ENCODE results near the gene VSIG2.
A peak's percentile ranks its signal among the peaks of the same experiment; 100 is the strongest.

VSIG2 gene

DNA sequence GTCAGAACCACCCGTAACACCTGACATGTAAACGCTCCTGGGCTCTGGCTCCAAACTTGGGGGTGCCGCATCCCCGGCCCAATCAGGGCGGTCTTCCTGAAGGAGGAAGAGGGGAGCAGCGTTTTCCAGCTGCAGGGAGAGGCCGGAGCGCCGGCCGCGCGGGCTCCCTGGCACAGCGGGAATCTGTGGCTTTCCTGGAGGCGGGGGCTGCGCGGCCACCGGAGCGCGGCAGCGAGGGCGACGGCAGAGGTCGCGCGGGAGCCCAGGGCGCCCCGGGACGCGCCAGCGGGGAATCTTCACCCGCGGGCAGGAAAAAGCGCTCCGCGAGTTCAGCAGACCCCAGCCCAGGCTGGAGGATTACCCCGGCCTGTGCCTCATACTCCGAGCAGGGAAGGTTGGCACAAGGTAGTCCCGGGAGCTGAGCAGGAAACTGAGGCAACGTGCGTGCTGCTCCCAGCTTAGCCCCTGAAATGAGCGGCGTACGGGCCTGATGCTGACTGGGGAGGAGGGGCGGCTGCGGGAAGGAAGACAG, 10.6 kb upstream of the VSIG2 start:
- TF ChIP-seq NFIC (IDR thresholded peaks at IDR 0.05), result no peak
- peak; percentile 21; the same call in 1 of the 2 replicates for TF ChIP-seq ZBTB7A (IDR thresholded peaks at IDR 0.05; ENCODE audit: low read depth)
- no peak for TF ChIP-seq EGR1 (IDR thresholded peaks at IDR 0.05)
- TF ChIP-seq, protein P1, sequence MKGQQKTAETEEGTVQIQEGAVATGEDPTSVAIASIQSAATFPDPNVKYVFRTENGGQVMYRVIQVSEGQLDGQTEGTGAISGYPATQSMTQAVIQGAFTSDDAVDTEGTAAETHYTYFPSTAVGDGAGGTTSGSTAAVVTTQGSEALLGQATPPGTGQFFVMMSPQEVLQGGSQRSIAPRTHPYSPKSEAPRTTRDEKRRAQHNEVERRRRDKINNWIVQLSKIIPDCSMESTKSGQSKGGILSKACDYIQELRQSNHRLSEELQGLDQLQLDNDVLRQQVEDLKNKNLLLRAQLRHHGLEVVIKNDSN (IDR thresholded peaks at IDR 0.05), result no peak
- TF ChIP-seq, protein P2, sequence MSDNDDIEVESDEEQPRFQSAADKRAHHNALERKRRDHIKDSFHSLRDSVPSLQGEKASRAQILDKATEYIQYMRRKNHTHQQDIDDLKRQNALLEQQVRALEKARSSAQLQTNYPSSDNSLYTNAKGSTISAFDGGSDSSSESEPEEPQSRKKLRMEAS (IDR thresholded peaks at IDR 0.05), result 0 out of 2 replicates have a peak, but pooled peaks have one; percentile 2
- TF ChIP-seq TAF1 (IDR thresholded peaks at IDR 0.05; ENCODE audit: low read depth), result no peak
- no peak for TF ChIP-seq EP300 (IDR thresholded peaks at IDR 0.05; ENCODE audit: borderline replicate concordance)
- TF ChIP-seq CEBPB (IDR thresholded peaks at IDR 0.05), result no peak
- no peak for TF ChIP-seq TCF12 (IDR thresholded peaks at IDR 0.05; ENCODE audit: low read depth)

DNA sequence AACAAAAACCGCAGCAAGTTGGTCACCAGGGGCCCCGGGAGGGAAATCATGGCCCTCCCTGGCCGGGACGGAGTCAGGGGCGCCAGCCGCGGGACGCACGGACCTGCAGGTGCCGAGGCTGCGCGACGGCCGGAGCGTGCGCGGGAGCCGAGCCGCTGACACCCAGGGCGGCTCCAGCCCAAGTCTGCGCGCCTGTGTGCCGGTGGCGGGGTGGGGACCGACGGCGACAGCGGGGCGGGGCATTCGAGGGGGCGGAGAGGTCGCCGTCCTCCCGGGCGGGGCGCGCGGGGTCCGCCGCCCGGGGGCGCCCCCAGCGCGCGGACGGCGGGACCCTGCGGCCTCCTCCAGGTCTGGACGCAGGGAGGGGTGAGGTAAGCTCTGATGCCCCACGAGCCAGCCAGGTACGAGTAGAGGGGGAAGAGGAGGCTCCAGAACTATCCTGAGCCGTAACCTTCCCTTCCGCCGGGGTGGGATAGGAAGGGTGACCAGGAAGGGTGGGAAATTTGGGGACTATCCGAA, 10.1 kb upstream of the VSIG2 start, which contains the start of gene ESAM:
TSS of gene ESAM (minus strand) at position 186 of the 519 bp plus-strand sequence. CDS start at position 50, 136 bp downstream.
- TF ChIP-seq, protein P1 (IDR thresholded peaks at IDR 0.05), result no peak
- no peak for TF ChIP-seq CREB1 (IDR thresholded peaks at IDR 0.05; ENCODE audit: low read depth)
- TF ChIP-seq TCF12 (IDR thresholded peaks at IDR 0.05; ENCODE audit: low read depth), result no peak
- 0 out of 2 replicates have a peak, but pooled peaks have one; percentile 14 for TF ChIP-seq ZBTB7A (IDR thresholded peaks at IDR 0.05; ENCODE audit: low read depth)
- TF ChIP-seq, protein P2 (IDR thresholded peaks at IDR 0.05), result peak; percentile 71
- no peak for TF ChIP-seq YY1 (IDR thresholded peaks at IDR 0.05; ENCODE audit: low read depth)

DNA sequence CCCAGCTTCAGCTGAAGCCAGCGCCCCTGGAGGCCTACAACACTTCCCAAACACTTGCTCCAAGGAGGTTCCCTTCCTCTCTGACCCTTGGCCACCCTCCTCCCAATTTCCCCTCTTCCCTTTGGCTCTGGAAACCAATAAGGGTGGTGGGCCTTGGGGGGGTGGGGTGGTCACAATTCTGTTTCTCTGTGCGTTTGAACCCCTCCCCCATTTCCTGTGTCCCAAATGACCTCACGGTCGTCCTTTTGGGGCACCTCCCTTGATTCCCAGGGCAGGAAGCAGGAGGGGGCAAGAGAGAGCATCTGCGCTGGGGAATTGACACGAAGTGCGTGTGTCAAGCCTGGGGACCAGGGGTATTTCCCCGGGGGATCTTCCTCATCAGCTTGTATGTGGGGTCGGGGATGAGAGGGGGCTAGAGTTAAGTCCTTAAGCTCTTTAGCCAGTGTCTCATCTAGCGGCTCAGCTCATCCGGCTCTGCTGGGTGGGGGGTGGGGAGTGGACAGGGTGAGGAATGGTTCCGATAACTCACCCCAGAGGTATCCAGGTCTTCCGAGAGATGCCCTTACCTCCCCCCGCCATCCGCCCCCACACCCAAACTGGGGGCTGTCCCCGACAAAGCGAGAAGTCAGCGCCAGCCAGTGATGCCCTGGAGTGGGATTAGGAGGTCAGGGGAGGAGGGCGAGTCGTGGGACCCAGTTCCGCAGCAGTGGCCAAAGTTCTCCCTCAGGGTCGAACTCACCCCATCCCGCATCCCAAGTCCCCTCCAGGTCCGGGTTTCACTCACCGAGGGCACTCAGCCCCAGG, 9.4 kb upstream of the VSIG2 start:
- TF ChIP-seq NFIC (IDR thresholded peaks at IDR 0.05), result no peak
- TF ChIP-seq, protein P1 (IDR thresholded peaks at IDR 0.05), result no peak
- no peak for TF ChIP-seq CREB1 (IDR thresholded peaks at IDR 0.05; ENCODE audit: low read depth)
- no peak for TF ChIP-seq TCF12 (IDR thresholded peaks at IDR 0.05; ENCODE audit: low read depth)
- no peak for TF ChIP-seq YY1 (IDR thresholded peaks at IDR 0.05; ENCODE audit: low read depth)
- TF ChIP-seq ZBTB7A (IDR thresholded peaks at IDR 0.05; ENCODE audit: low read depth), result no peak
- TF ChIP-seq EGR1 (IDR thresholded peaks at IDR 0.05), result no peak
- TF ChIP-seq CEBPB (IDR thresholded peaks at IDR 0.05), result no peak

DNA sequence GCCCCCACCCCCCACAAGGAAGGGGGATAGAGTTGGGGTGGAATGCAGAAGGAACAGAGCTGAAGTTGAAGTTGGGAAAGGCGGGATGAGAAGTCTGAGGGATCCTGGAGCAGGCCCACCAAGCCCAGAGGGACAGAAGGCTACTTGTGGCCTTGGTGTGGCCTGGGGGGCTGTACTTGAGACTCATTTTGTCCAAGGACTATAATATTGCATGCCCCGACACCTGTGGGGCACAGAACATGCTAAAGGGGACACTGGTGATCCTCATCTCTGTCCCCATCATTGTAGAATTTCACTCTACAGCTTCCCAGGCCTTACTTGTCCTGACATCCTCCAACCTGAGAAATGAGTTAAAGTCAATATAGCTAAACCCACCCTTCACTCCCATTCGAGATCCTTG, 8.8 kb upstream of the VSIG2 start:
- no peak for TF ChIP-seq ZBTB7A (IDR thresholded peaks at IDR 0.05; ENCODE audit: low read depth)

DNA sequence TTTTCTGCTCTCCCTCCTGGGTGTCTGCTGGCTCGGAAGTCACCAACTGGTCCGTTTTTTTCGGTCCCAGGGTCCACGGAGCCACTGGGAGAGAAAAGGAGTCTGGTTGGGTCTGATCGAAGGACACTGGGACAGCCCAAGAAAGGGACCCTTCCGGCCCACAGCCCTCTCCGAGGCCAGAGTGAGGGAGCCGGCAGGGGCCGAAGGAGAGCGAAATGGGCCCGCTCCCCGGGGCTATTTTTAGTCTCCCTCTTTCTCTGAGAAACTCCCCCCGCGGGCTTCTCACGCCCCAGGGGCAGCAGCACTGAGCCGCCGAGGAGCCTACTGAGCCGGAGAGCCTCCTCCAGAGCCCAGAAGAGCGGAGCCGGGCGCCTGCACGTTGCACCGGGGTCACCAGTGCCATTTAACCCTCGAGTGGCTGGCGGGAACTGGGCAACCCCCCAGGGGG, 8.2 kb upstream of the VSIG2 start:
- TF ChIP-seq NFIC (IDR thresholded peaks at IDR 0.05), result no peak
- TF ChIP-seq, protein P1 (IDR thresholded peaks at IDR 0.05), result no peak
- no peak for TF ChIP-seq ZBTB7A (IDR thresholded peaks at IDR 0.05; ENCODE audit: low read depth)

DNA sequence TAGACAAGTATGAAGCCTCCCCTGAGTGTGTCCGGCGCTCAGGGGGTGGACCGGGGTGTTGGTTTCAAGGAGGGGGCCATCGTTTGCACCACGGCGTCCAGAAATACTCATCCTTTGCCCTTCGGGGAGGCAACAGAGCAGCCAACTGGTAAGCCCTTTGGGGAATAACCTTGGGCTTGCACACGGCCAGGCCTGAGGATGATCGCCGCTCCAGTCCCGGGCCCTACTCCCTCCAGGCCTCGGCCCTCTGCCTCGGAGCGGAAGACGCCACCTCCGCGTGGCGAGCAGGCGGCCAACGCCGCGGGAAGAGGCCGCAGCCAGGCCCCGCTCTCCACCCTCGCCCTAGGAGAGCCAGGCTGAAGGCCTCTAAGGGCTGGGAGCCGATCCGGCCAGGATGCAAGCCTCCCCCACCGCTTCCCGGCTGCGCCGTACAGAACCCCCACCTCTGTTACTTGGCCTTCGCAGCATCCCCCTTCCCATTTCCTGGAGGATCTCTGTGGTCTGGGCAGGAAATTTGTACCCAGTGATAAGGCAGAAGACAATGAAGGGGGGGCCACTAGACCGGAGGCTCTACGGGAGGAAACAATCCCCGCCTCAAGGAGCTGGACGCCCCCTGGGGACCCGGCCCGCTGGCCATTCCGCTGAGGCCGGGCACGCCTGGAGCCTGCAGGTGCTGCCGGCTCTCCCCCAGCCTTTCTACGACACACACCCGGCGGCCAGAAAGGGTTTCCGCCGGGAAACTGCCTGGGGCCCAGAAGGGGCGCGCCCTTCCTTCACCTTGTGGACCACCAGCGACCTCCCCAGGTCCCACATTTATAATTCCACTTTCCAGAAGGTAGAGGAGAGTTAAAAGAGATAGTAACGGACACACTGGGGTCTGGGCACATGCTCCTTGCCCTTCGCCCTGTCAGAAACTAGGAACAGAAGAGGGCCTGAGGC, 7.5 kb upstream of the VSIG2 start:
- TF ChIP-seq ZBTB7A (IDR thresholded peaks at IDR 0.05; ENCODE audit: low read depth) (no peak), RAD21 (IDR thresholded peaks at IDR 0.05; ENCODE audit: low read depth) (no peak), FOXM1 (IDR thresholded peaks at IDR 0.05; ENCODE audit: borderline replicate concordance, low read depth) (no peak), CREB1 (IDR thresholded peaks at IDR 0.05; ENCODE audit: low read depth) (no peak), EP300 (IDR thresholded peaks at IDR 0.05; ENCODE audit: borderline replicate concordance) (no peak), TCF12 (IDR thresholded peaks at IDR 0.05; ENCODE audit: low read depth) (no peak), CEBPB (IDR thresholded peaks at IDR 0.05) (no peak), NFIC (IDR thresholded peaks at IDR 0.05) (no peak), EGR1 (IDR thresholded peaks at IDR 0.05) (no peak), TEAD4 (IDR thresholded peaks at IDR 0.05) (no peak), YY1 (IDR thresholded peaks at IDR 0.05; ENCODE audit: low read depth) (no peak), TAF1 (IDR thresholded peaks at IDR 0.05; ENCODE audit: low read depth) (no peak)
- TF ChIP-seq, protein P1 (IDR thresholded peaks at IDR 0.05), result no peak
- TF ChIP-seq, protein P3, sequence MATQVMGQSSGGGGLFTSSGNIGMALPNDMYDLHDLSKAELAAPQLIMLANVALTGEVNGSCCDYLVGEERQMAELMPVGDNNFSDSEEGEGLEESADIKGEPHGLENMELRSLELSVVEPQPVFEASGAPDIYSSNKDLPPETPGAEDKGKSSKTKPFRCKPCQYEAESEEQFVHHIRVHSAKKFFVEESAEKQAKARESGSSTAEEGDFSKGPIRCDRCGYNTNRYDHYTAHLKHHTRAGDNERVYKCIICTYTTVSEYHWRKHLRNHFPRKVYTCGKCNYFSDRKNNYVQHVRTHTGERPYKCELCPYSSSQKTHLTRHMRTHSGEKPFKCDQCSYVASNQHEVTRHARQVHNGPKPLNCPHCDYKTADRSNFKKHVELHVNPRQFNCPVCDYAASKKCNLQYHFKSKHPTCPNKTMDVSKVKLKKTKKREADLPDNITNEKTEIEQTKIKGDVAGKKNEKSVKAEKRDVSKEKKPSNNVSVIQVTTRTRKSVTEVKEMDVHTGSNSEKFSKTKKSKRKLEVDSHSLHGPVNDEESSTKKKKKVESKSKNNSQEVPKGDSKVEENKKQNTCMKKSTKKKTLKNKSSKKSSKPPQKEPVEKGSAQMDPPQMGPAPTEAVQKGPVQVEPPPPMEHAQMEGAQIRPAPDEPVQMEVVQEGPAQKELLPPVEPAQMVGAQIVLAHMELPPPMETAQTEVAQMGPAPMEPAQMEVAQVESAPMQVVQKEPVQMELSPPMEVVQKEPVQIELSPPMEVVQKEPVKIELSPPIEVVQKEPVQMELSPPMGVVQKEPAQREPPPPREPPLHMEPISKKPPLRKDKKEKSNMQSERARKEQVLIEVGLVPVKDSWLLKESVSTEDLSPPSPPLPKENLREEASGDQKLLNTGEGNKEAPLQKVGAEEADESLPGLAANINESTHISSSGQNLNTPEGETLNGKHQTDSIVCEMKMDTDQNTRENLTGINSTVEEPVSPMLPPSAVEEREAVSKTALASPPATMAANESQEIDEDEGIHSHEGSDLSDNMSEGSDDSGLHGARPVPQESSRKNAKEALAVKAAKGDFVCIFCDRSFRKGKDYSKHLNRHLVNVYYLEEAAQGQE (IDR thresholded peaks at IDR 0.05; ENCODE audit: low read depth), result no peak
- TF ChIP-seq, protein P2 (IDR thresholded peaks at IDR 0.05), result no peak

Data from Ishikawa (cell line).